ENCODE data around the gene CHSY1.
A peak's percentile ranks its signal among the peaks of the same experiment; 100 is the strongest.

Gene CHSY1

GRCh38 chr15:101173233-101174119, 78.4 kb downstream of the CHSY1 start:
- no peak overlapping the region for H3K27ac ChIP-seq
- H3K27me3 ChIP-seq: no peaks in the 10 kb centered on the region
- no peak overlapping the region for H3K4me3 ChIP-seq
- no peaks in the 10 kb centered on the region for H3K9me3 ChIP-seq
- intact Hi-C loops (cut with DNase I; ENCODE audit: low total_unique reads): no loop called here
- peaks cover 0 to 41% (median 30%) of the 10 kb centered on the region in 4 donors for H3K4me1 ChIP-seq
- no peak for TF ChIP-seq CTCF (IDR thresholded peaks at IDR 0.05)
- H3K36me3 ChIP-seq: peaks cover 9 to 29% (median 21%) of the 10 kb centered on the region in 3 donors
- DNase-seq: no peak

- Histone ChIP-seq H3K27me3 (no peaks in the 10 kb centered on the region), H3K9me3 (no peaks in the 10 kb centered on the region), H3K36me3 (peaks cover under 1 to 21% (median 15%) of the 10 kb centered on the region in 3 donors), H3K4me1 (peaks cover 0 to 50% (median 39%) of the 10 kb centered on the region in 4 donors), H3K27ac (no peak overlapping the region), H3K4me3 (no peak overlapping the region)
- intact Hi-C loops (cut with DNase I; ENCODE audit: low total_unique reads): no loop called here
- no peak for DNase-seq
- TF ChIP-seq CTCF (IDR thresholded peaks at IDR 0.05): no peak
These were observed 79.3 kb downstream of the CHSY1 start for GRCh38 chr15:101172501-101173071.

- TF ChIP-seq CTCF (IDR thresholded peaks at IDR 0.05): no peak
- Histone ChIP-seq H3K4me1 (peaks cover 0 to 56% (median 44%) of the 10 kb centered on the region in 4 donors), H3K36me3 (peaks cover 0 to 17% (median 15%) of the 10 kb centered on the region in 3 donors), H3K27ac (peak overlapping the region; percentile 86 to 88), H3K27me3 (no peaks in the 10 kb centered on the region), H3K4me3 (no peak overlapping the region), H3K9me3 (no peaks in the 10 kb centered on the region)
- no peak for DNase-seq
- intact Hi-C loops (cut with DNase I; ENCODE audit: low total_unique reads): no loop called here
These were observed 79.9 kb downstream of the CHSY1 start for GRCh38 chr15:101171954-101172353.

GRCh38 chr15:101170568-101171350, 81.1 kb downstream of the CHSY1 start:
- Histone ChIP-seq H3K27me3 (no peaks in the 10 kb centered on the region), H3K27ac (peak overlapping the region; percentile 86 to 88), H3K9me3 (peaks cover 0 to 10% (median 8%) of the 10 kb centered on the region in 3 donors), H3K4me3 (no peak overlapping the region), H3K4me1 (peaks cover 0 to 55% (median 45%) of the 10 kb centered on the region in 4 donors), H3K36me3 (peaks cover 0 to 19% (median 17%) of the 10 kb centered on the region in 3 donors)
- DNase-seq: peak; percentile 87
- TF ChIP-seq CTCF (IDR thresholded peaks at IDR 0.05): no peak
- intact Hi-C loops (cut with DNase I; ENCODE audit: low total_unique reads): no loop called here

GRCh38 chr15:101169495-101170071, 82.3 kb downstream of the CHSY1 start:
- no peak for DNase-seq
- H3K4me3 ChIP-seq: no peak overlapping the region
- H3K36me3 ChIP-seq: peaks cover 0 to 17% (median 10%) of the 10 kb centered on the region in 3 donors
- intact Hi-C loops (cut with DNase I; ENCODE audit: low total_unique reads): no loop called here
- H3K27me3 ChIP-seq: no peaks in the 10 kb centered on the region
- peaks cover 0 to 55% (median 45%) of the 10 kb centered on the region in 4 donors for H3K4me1 ChIP-seq
- H3K9me3 ChIP-seq: peaks cover 0 to 18% (median 12%) of the 10 kb centered on the region in 3 donors
- TF ChIP-seq CTCF (IDR thresholded peaks at IDR 0.05): no peak
- H3K27ac ChIP-seq: peak overlapping the region; percentile 86 to 88
